HL-60/S4 treated with phorbol 12-myristate 13-acetate at 8.2 ng/mL for 4 days and 3 days (cell line): ENCODE measurements around the gene ADARB1.
"Not testable (repeated sequence)": the region's sequence is repeated elsewhere in the genome, so short reads cannot be mapped to it uniquely, and the experiment has no call there.

ENCODE experiments used
- in situ Hi-C: fragments of 300-500 bp; cut with MboI; formaldehyde crosslinking; loops from 2 replicates; pipeline ENCODE4 v1.15.0; 2022; ENCODE audit warnings: low sequenced_read_pairs

The ADARB1 gene

GRCh38 chr21:45074048-45074817 lies at the start of gene ADARB1:
Gene ADARB1, plus strand, starts transcription at chr21:45074580. Its CDS starts 97,077 bp downstream, at chr21:45171657.
- in situ Hi-C loops = no loop called here

- in situ Hi-C loops = no loop called here
Observed at GRCh38 chr21:45026066-45026745, 48.2 kb upstream of the ADARB1 start.

- in situ Hi-C loops = no loop called here
Observed at GRCh38 chr21:45026826-45027225, 47.6 kb upstream of the ADARB1 start.

GRCh38 chr21:45027241-45028196 lies 46.9 kb upstream of the ADARB1 start:
- in situ Hi-C loops = no loop called here

GRCh38 chr21:45028645-45029044 lies 45.7 kb upstream of the ADARB1 start:
- in situ Hi-C loops = not testable (repeated sequence)

DNA sequence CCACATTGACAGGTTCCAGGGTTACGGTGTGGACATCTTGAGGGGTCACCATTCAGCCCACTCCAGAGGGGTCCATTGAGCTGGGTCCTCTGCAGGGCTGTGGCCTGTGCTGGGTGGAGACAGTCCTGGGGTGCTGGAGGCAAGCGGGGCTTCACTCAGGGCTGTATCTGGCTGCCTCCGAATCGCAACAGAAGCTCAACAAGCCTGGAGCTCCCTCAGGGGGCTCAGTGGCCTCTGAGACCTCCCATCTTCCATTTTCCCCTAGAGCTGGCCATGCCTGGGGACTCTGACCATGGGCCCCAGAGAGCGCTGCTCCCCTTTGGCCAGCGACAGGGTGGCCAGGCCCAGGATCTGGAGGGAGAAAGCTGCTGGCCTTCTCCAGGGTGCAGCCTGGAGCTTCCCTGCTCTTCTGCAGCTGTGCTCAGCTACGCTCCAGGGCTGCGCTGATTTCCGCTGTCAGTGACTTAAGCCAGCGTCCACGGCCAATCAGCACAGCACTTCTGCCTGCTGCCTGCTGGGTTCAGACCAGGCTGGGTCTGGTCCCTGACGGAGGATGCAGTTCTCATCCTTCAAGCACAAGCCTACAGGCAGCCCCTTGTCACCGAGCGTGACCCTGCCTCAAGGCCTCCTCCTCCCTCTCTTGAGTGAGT lies 45.0 kb upstream of the ADARB1 start:
- in situ Hi-C loops = no loop called here

- in situ Hi-C loops = no loop called here
Observed at GRCh38 chr21:45029948-45030681, 44.3 kb upstream of the ADARB1 start.

- in situ Hi-C loops = no loop called here
Observed at GRCh38 chr21:45030682-45031570, 43.5 kb upstream of the ADARB1 start.

DNA sequence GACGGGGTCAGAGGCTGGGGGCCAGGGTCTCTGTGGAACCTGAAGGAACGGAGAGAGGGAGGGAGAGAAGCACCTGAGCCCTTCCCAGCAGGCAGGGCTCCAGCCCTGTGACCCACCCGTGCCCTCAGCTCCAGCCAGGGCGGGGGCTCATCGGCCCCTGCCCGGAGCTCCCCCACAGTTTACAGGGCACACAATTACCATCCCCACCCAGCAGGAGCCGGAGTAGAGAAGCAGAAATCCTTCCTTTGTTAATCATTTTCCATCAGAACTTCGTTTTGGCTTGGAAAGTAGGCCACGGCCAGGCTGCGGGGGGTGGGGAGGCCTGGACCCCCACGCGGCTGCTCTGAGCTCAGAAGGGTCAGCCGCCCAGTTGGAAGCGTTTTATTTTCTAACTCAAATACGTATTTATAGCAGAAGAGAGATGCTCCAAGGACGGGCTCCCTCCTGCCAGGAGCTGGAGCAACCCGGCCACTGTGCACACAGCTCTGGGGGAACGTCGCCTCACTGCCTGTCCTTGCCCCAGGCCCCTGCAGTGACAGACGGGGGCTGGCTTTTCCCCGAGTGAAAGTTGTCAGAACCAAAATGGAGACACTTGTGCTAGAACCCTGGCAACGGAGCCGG lies 42.7 kb upstream of the ADARB1 start:
- in situ Hi-C loops = no loop called here

GRCh38 chr21:45032332-45032731 lies 42.0 kb upstream of the ADARB1 start:
- in situ Hi-C loops = no loop called here

GRCh38 chr21:45032977-45033710 lies 41.2 kb upstream of the ADARB1 start:
- in situ Hi-C loops = no loop called here

DNA sequence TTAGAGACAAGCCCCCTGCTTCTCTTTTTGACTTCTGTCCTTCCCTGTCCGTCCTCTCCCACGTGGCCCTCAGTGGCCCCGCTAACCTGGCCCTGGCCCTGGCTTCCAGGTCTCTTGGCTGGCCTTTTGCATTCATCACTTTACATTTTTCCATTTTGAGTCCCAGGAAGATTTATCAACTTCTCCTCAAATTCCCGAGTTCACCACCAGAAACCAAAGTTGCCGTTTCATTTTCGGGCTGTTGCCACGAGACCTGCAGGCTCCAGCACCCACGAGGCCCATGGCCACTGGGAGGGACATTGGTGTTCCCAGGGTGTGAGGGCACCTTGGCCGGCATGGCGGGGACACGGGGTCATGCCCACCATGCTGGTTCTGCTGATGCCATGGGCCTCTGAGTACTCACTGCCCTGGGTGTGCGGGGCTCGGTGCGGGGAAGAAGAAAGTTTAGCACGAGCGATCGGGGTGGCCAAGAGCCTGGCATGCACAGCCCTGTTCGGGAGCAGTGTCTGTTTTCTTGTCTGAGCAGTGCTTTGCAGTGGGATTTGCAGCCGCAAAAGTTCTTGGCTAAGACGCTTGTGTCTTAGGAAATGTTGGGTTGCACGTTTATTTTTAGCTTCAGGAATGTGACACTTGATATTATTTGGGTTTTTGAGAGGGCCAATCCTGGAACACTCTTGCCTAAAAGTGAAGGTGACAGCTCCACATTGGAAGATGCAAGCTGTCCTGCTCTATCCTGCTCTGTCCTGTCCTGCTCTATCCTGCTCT lies 40.4 kb upstream of the ADARB1 start:
- in situ Hi-C loops = no loop called here

GRCh38 chr21:45034556-45035476 lies 39.6 kb upstream of the ADARB1 start:
- in situ Hi-C loops = no loop called here

GRCh38 chr21:45035477-45035848 lies 38.9 kb upstream of the ADARB1 start:
- in situ Hi-C loops = no loop called here

- in situ Hi-C loops = no loop called here
Observed at GRCh38 chr21:45036630-45037029, 37.8 kb upstream of the ADARB1 start.

DNA sequence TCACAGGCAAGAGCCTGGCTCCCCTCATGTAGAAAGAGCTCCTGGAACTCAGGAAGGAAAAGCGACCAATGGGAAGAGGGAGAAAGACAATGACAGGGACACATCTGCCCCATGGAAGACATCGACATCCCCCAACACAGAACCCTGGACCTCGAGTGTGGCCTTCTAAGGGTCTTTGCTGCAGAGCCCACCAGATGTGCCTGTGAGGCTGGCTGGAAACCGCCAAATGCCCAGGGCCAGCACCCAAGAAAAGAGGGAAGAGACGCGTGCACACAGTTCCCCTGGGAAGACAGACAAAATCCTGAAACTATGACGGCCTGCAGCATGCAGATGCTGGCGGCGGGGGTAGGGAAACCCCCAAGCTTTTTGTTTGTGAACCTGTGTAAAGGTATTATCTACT lies 36.4 kb upstream of the ADARB1 start:
- in situ Hi-C loops = no loop called here
